ENCODE data around the gene STAG3. TPM values are rescaled to one million over a fixed set of nuclear protein-coding genes. Genes with fewer than 3 reads are reported as not detected.

Gene STAG3
- total and polyA plus RNA-seq, 2 of the 8 experiments (the other 6 are each of a cell fraction or from before 2014, with no cell fraction given): 1.3 to 3.3 TPM

- no peaks in the 10 kb centered on the region; a peak in 1 of 7 replicates for H3K4me1 ChIP-seq (replicated peaks in 1 of 4; ENCODE audit: control insufficient read depth in 3 of 4, insufficient read depth in 4 of 4, low read length in 3 of 4)
- H2BK120ac ChIP-seq (replicated peaks; ENCODE audit: low read depth, low read length): no peak overlapping the region
- H3K9me3 ChIP-seq (ENCODE audit: insufficient read depth in 2 of 2, low read depth in 1 of 2, low read length in 1 of 2): no peaks in the 10 kb centered on the region
- no peak overlapping the region; the same call in 1 of the 2 replicates for H4K8ac ChIP-seq (ENCODE audit: extremely low read depth, insufficient read depth, low read length)
- no peaks in the 10 kb centered on the region for H3K79me1 ChIP-seq (ENCODE audit: low read depth, low read length)
- no peak overlapping the region for H2BK20ac ChIP-seq (ENCODE audit: low read length)
- POLR2A ChIA-PET (ENCODE audit: partially characterized antibody): interaction anchor here (0.7 kb wide), 1 partner anchor 91 kb away, joined by 3 read pairs; no protein-coding TSS in a partner anchor
- H4K20me1 ChIP-seq (replicated peaks in 1 of 2; ENCODE audit: control insufficient read depth in 1 of 2, insufficient read depth in 2 of 2, low read length in 2 of 2): no peaks in the 10 kb centered on the region
- H3K9ac ChIP-seq (replicated peaks in 1 of 4; ENCODE audit: extremely low read depth in 1 of 4, low read depth in 3 of 4, low read length in 3 of 4): no peak overlapping the region
- no peak overlapping the region for H3K18ac ChIP-seq (ENCODE audit: extremely low read depth, low read length)
- 78% methylated on average over 14 of the region's 14 CpGs; no CpG with 5 or more reads in 1 of the 2 experiments for WGBS, 2 experiments (ENCODE audit: extremely low coverage in 1 of 2, insufficient coverage in 1 of 2, insufficient read length in 1 of 2, insufficient replicate concordance in 2 of 2, low coverage in 1 of 2, low lambda C conversion rate in 2 of 2, missing lambda C conversion rate in 1 of 2)
- no peak overlapping the region for H3K14ac ChIP-seq (ENCODE audit: insufficient read length)
- H2AFZ ChIP-seq (ENCODE audit: low read length): no peak overlapping the region
- H3K27me3 ChIP-seq (replicated peaks in 1 of 4; ENCODE audit: control insufficient read depth in 3 of 4, extremely low read depth in 1 of 4, insufficient read depth in 3 of 4, low read length in 3 of 4): no peaks in the 10 kb centered on the region
- no peak overlapping the region for H3K23ac ChIP-seq (ENCODE audit: insufficient read length)
- H3K56ac ChIP-seq (replicated peaks; ENCODE audit: insufficient read length, low read depth, low read length): no peak overlapping the region
- no peak overlapping the region for H3K4me3 ChIP-seq (ENCODE audit: extremely low read depth in 1 of 4, insufficient read depth in 2 of 4, low read depth in 3 of 4, low read length in 4 of 4)
- H3K36me3 ChIP-seq (ENCODE audit: control insufficient read depth in 2 of 4, insufficient read depth in 4 of 4, low read length in 3 of 4): peaks cover 0 to 6% (median 0%) of the 10 kb centered on the region in 4 experiments; a peak in 2 of 8 replicates
- CTCF ChIA-PET (ENCODE audit: partially characterized antibody): interaction anchor here (0.6 to 5.1 kb wide), 5 partner anchors 42 to 507 kb away, joined by 3 to 47 read pairs (median 6); partner anchors contain the start of gene GAL3ST4
- no peak overlapping the region for H4K91ac ChIP-seq (replicated peaks; ENCODE audit: insufficient read length, low read length)
- no peak overlapping the region for H3K4me2 ChIP-seq (ENCODE audit: insufficient read depth in 1 of 2, low read depth in 2 of 2, low read length in 2 of 2)
- no peak overlapping the region for H4K5ac ChIP-seq (ENCODE audit: insufficient read length, low read depth, low read length)
- no peaks in the 10 kb centered on the region for H3K23me2 ChIP-seq (ENCODE audit: low read depth, low read length)
- no peak overlapping the region for H2BK15ac ChIP-seq (ENCODE audit: low read length)
- TF ChIP-seq POLR2AphosphoS5 (IDR thresholded peaks at IDR 0.05; ENCODE audit: low read depth, low read length) (no peak), CHD1 (IDR thresholded peaks at IDR 0.05; ENCODE audit: low read depth, low read length) (no peak), RNF2 (IDR thresholded peaks at IDR 0.05; ENCODE audit: borderline replicate concordance, low read depth, low read length, missing control alignments, poor library complexity, severe bottlenecking) (no peak), PHF8 (conservative IDR thresholded peaks at IDR 0.05; ENCODE audit: low read depth, low read length) (no peak), GABPA (IDR thresholded peaks at IDR 0.05; ENCODE audit: borderline replicate concordance, insufficient read depth, low read length) (no peak), CBX8 (IDR thresholded peaks at IDR 0.05; ENCODE audit: borderline replicate concordance, low read depth, low read length) (no peak), SIN3A (conservative IDR thresholded peaks at IDR 0.05 in 1 of 2, IDR thresholded peaks at IDR 0.05 in 1 of 2; ENCODE audit: low read depth in 1 of 2, low read length in 2 of 2) (no peak), BRCA1 (IDR thresholded peaks at IDR 0.05; ENCODE audit: low read depth, low read length) (no peak), SAP30 (IDR thresholded peaks at IDR 0.05; ENCODE audit: insufficient read depth, insufficient replicate concordance, low read length) (no peak), MAX (IDR thresholded peaks at IDR 0.05) (no peak), SRF (IDR thresholded peaks at IDR 0.05; ENCODE audit: low read depth, low read length) (no peak)
- no peak overlapping the region for H3K27ac ChIP-seq (ENCODE audit: low read depth, low read length)
- no peak for FAIRE-seq
- DNase-seq (ENCODE audit: low read depth in 1 of 2, low spot score in 2 of 2): no peak
- no peak overlapping the region for H2AK5ac ChIP-seq (ENCODE audit: low read depth, low read length)
- no peak overlapping the region for H2BK12ac ChIP-seq (ENCODE audit: low read depth, low read length)
- H3K4ac ChIP-seq (replicated peaks; ENCODE audit: insufficient read length, low read depth, low read length): no peak overlapping the region
- H3K79me2 ChIP-seq (ENCODE audit: control insufficient read depth in 1 of 2, insufficient read depth in 2 of 2, low read length in 2 of 2): no peaks in the 10 kb centered on the region
- H2BK5ac ChIP-seq (ENCODE audit: low read depth, low read length): no peak overlapping the region
Measured at GRCh38 chr7:100221767-100222444, 44.2 kb downstream of the STAG3 start.

Measured in H1 (cell line).